ENCODE data around the gene LARP1. TPM values are rescaled to one million over a fixed set of nuclear protein-coding genes. Genes with fewer than 3 reads are reported as not detected.

Gene LARP1
- total and polyA plus RNA-seq, 9 of the 15 experiments (the other 6 are each of a cell fraction or from before 2014, with no cell fraction given) = 22.6 to 300 (median 92.0) TPM

- no peak for TF ChIP-seq ZNF407 (IDR thresholded peaks at IDR 0.05; ENCODE audit: low read depth)
- no peak for TF ChIP-seq NFE2 (IDR thresholded peaks at IDR 0.05; ENCODE audit: low read depth)
- TF ChIP-seq ZNF780A (CRISPR knock-in tag; IDR thresholded peaks at IDR 0.05) = no peak
- no peak for TF ChIP-seq ZNF668 (CRISPR knock-in tag; IDR thresholded peaks at IDR 0.05)
- TF ChIP-seq CREM (IDR thresholded peaks at IDR 0.05; ENCODE audit: low read depth) = peak; percentile 86
- TF ChIP-seq ELF4 (CRISPR knock-in tag; IDR thresholded peaks at IDR 0.05) = no peak
- TF ChIP-seq BRF2 (IDR thresholded peaks at IDR 0.05; ENCODE audit: borderline replicate concordance, insufficient read depth, insufficient read length) = no peak
- TF ChIP-seq ZNF347 (CRISPR knock-in tag; IDR thresholded peaks at IDR 0.05; ENCODE audit: low read depth) = no peak
- no peak for TF ChIP-seq RFX7 (CRISPR knock-in tag; IDR thresholded peaks at IDR 0.05)
- TF ChIP-seq ZNF253 (CRISPR knock-in tag; conservative IDR thresholded peaks at IDR 0.05) = no peak
- TF ChIP-seq SP2 (IDR thresholded peaks at IDR 0.05; ENCODE audit: extremely low read depth, low read depth, low read length, poor library complexity, severe bottlenecking) = no peak
- TF ChIP-seq HES1 (IDR thresholded peaks at IDR 0.05; ENCODE audit: low read depth) = peak; percentile 30; the same call in 1 of the 2 replicates
- no peak for TF ChIP-seq KDM4B (IDR thresholded peaks at IDR 0.05; ENCODE audit: borderline replicate concordance in 2 of 2, low read depth in 1 of 2)
- TF ChIP-seq HDAC2 (IDR thresholded peaks at IDR 0.05) = peak; percentile 78; the same call in 1 of the 2 replicates
- TF ChIP-seq GMEB1 (CRISPR knock-in tag; IDR thresholded peaks at IDR 0.05) = peak; percentile 94
- no peak for TF ChIP-seq KDM5B (IDR thresholded peaks at IDR 0.05; ENCODE audit: insufficient replicate concordance, low read depth, low read length)
Measured at GRCh38 chr5:154754460-154755360, 467 bp upstream of the LARP1 start (continued).
